K562 (cell line): ENCODE data around the gene BANP. TPM values are rescaled to one million over a fixed set of nuclear protein-coding genes. Genes with fewer than 3 reads are reported as not detected.

ENCODE experiments used
- ATAC-seq: fragments of 200-7000 bp; cut with Tn5 transposase; 3 replicates; pipeline ENCODE4 v1.9.1; 2020; ENCODE audit warnings: moderate library complexity
- BruUV-seq: library from RNA; stranded (reverse); fragments of 400-500 nt; replicated peaks from 2 replicates; lab custom pipeline; 2021; lab: Mats Ljungman, UMichigan
- CTCF ChIA-PET: fragments of 300-600 bp; formaldehyde crosslinking; extraction: SDS; loops from one replicate; lab custom pipeline; 2021; ENCODE audit warnings: low intra/inter-chr PET ratio; lab: Yijun Ruan, JAX
- POLR2A ChIA-PET: fragments of 300-600, 350-650 bp; sonication (Branson Sonifier 250); formaldehyde crosslinking; extraction: SDS; loops from one replicate; lab custom pipeline; 2021; ENCODE audit warnings: antibody characterized with exemption, inconsistent platforms; lab: Yijun Ruan, JAX
- DNase-seq, 4 experiments: peaks; one replicate each; pipeline versions ENCODE4 v3.0.0 to v3.0.0-alpha.2; 2011 to 2018; ENCODE audit warnings: low spot score in 3 of 4, mixed read lengths in 3 of 4; ENCODE audit errors: extremely low read depth in 1 of 4
- FAIRE-seq: peaks from 2 replicates; lab custom pipeline; 2011; peaks lifted over from hg19 to GRCh38; lab: Jason Lieb, UNC
- H2AFZ ChIP-seq: 2 replicates; pipeline ENCODE4 v1.6.0; 2011; ENCODE audit warnings: low read depth, low read length, control low read depth, inconsistent platforms
- H3K27ac ChIP-seq: fragments of 200-600 bp; 3 replicates; pipeline ENCODE4 v1.8.0; 2011; ENCODE audit warnings: low read depth, mild to moderate bottlenecking, control low read depth, inconsistent platforms, low read length, moderate library complexity, mixed read lengths; ENCODE audit errors: extremely low read depth
- H3K27me3 ChIP-seq, 2 experiments: fragments of 300-600 bp in 1 of 2; 2 replicates in 1 of 2; 3 replicates in 1 of 2; pipeline versions ENCODE4 v1.6.0 to v1.8.0; 2011; ENCODE audit warnings: inconsistent platforms in 2 of 2, low read length in 2 of 2, mild to moderate bottlenecking in 1 of 2, mixed read lengths in 1 of 2, moderate library complexity in 1 of 2; ENCODE audit not compliant: control insufficient read depth in 2 of 2, insufficient read depth in 2 of 2
- H3K36me3 ChIP-seq: fragments of 300-600 bp; 3 replicates; pipeline ENCODE4 v1.8.0; 2011; ENCODE audit warnings: mild to moderate bottlenecking, low read length, inconsistent platforms; ENCODE audit not compliant: control insufficient read depth, insufficient read depth
- H3K4me1 ChIP-seq, 2 experiments: fragments of 200-600 bp in 1 of 2; replicated peaks in 1 of 2; 2 replicates in 1 of 2; 3 replicates in 1 of 2; pipeline versions ENCODE4 v1.5.1 to v1.8.0; 2011; ENCODE audit warnings: inconsistent platforms in 2 of 2, low read length in 2 of 2, mild to moderate bottlenecking in 1 of 2, mixed read lengths in 1 of 2, moderate library complexity in 1 of 2; ENCODE audit not compliant: control insufficient read depth in 2 of 2, insufficient read depth in 2 of 2
- H3K4me2 ChIP-seq: 2 replicates; pipeline ENCODE4 v1.6.1; 2011; ENCODE audit warnings: low read length, control low read depth, inconsistent platforms, mixed read lengths; ENCODE audit not compliant: insufficient read depth
- H3K4me3 ChIP-seq: fragments of 200-600 bp; sonication (generic), shearing (Covaris generic); 2 replicates; pipeline ENCODE4 v1.5.1; 2016; ENCODE audit warnings: control low read depth, inconsistent platforms
- H3K79me2 ChIP-seq: fragments of 200-600 bp; 3 replicates; pipeline ENCODE4 v1.8.0; 2011; ENCODE audit warnings: low read length, inconsistent platforms; ENCODE audit not compliant: control insufficient read depth, insufficient read depth
- H3K9ac ChIP-seq, 2 experiments: 2 replicates each; pipeline versions ENCODE4 v1.6.0 to v1.6.1; 2011; ENCODE audit warnings: low read depth in 2 of 2, low read length in 2 of 2, control low read depth in 1 of 2, inconsistent platforms in 1 of 2, mild to moderate bottlenecking in 1 of 2, mixed read lengths in 1 of 2; ENCODE audit not compliant: insufficient read depth in 1 of 2
- H3K9me1 ChIP-seq: one replicate; pipeline ENCODE4 v1.6.0; 2011; ENCODE audit warnings: inconsistent platforms, mild to moderate bottlenecking, low read length, moderate library complexity; ENCODE audit not compliant: control insufficient read depth, insufficient read depth
- H3K9me3 ChIP-seq: replicated peaks from 2 replicates; pipeline ENCODE4 v1.5.1; 2011; ENCODE audit warnings: low read depth, low read length, inconsistent platforms; ENCODE audit not compliant: control insufficient read depth, insufficient read depth
- H4K20me1 ChIP-seq: replicated peaks from 2 replicates; pipeline ENCODE4 v1.6.1; 2011; ENCODE audit warnings: low read length, inconsistent platforms, mixed read lengths; ENCODE audit not compliant: control insufficient read depth, insufficient read depth
- ARID4B ChIP-seq: sonication (generic); formaldehyde crosslinking; IDR thresholded peaks from 2 replicates; pipeline ENCODE4 v1.8.0; 2022; ENCODE audit warnings: mild to moderate bottlenecking, missing genetic modification reagents
- ATF4 ChIP-seq: fragments of 450-650 bp; formaldehyde crosslinking; IDR thresholded peaks from 2 replicates; pipeline ENCODE4 v1.4.0; 2022; ENCODE audit warnings: mild to moderate bottlenecking, moderate library complexity
- CAMTA2 ChIP-seq: fragments of 250-450 bp; sonication (Bioruptor Pico); conservative IDR thresholded peaks from 2 replicates; pipeline ENCODE4 v1.5.1; 2022
- MIER1 ChIP-seq: fragments of 450-650 bp; IDR thresholded peaks from 2 replicates; pipeline ENCODE4 v1.6.1; 2016; ENCODE audit warnings: antibody characterized with exemption, mild to moderate bottlenecking, low read depth
- SMAD1 ChIP-seq: fragments of 150-350 bp; IDR thresholded peaks from 2 replicates; pipeline ENCODE4 v1.6.1; 2014; ENCODE audit warnings: low read length, low read depth; ENCODE audit not compliant: partially characterized antibody
- SPI1 ChIP-seq: IDR thresholded peaks from 2 replicates; pipeline ENCODE4 v1.6.1; 2011; ENCODE audit warnings: low read depth, low read length, control low read depth, borderline replicate concordance
- TCF7L2 ChIP-seq: fragments of 150-350 bp; IDR thresholded peaks from 2 replicates; pipeline ENCODE4 v1.6.1; 2016; ENCODE audit warnings: low read depth, mild to moderate bottlenecking, low read length, moderate library complexity
- TEAD1 ChIP-seq, 2 experiments: fragments of 450-650 bp in 1 of 2; sonication (generic) in 1 of 2; formaldehyde crosslinking; IDR thresholded peaks; 2 replicates each; pipeline versions ENCODE4 v1.4.0 to v1.8.0; 2020 to 2022; ENCODE audit warnings: mild to moderate bottlenecking in 2 of 2, missing genetic modification reagents in 1 of 2
- ZFP1 ChIP-seq: fragments of 450-650 bp; formaldehyde crosslinking; IDR thresholded peaks from 2 replicates; pipeline ENCODE4 v1.4.0; 2020; ENCODE audit warnings: mild to moderate bottlenecking, mixed read lengths
- ZNF174 ChIP-seq: fragments of 250-450 bp; sonication (Bioruptor Pico); IDR thresholded peaks from 2 replicates; pipeline ENCODE4 v1.4.0; 2020; ENCODE audit warnings: mild to moderate bottlenecking
- ZNF184 ChIP-seq: sonication (generic); formaldehyde crosslinking; IDR thresholded peaks from 2 replicates; pipeline ENCODE4 v1.5.0; 2020; ENCODE audit warnings: missing genetic modification reagents
- ZNF3 ChIP-seq: fragments of 250-450 bp; sonication (Bioruptor Pico); IDR thresholded peaks from 2 replicates; pipeline ENCODE4 v1.5.0; 2021; ENCODE audit warnings: mild to moderate bottlenecking, moderate library complexity
- ZNF778 ChIP-seq: fragments of 450-650 bp; formaldehyde crosslinking; IDR thresholded peaks from 2 replicates; pipeline ENCODE4 v1.4.0; 2020; ENCODE audit warnings: mild to moderate bottlenecking, moderate library complexity
- WGBS: fragments of 100-300 bp; shearing (Covaris generic); methylation state at CpG from one replicate; pipeline ENCODE4 v1.1.6; 2016; ENCODE audit warnings: low coverage, mixed read lengths; ENCODE audit not compliant: insufficient coverage; ENCODE audit errors: missing lambda C conversion rate; 5-methylcytosine and 5-hydroxymethylcytosine counted together
- in situ Hi-C: fragments of 300-500 bp; cut with MboI; formaldehyde crosslinking; loops from 4 replicates; pipeline ENCODE4 v1.15.0; 2018; ENCODE audit warnings: inconsistent platforms, mixed read lengths
- intact Hi-C: fragments of 100-400 bp; cut with micrococcal nuclease; formaldehyde crosslinking; loops from 2 replicates; pipeline ENCODE4 v1.14.2; 2022
- polyA plus RNA-seq, 8 experiments: library from polyadenylated mRNA; depleted of rRNA in 4 of 8; stranded (reverse) in 5 of 8; unstranded in 3 of 8; fragments of >200 nt; fragmentation: Nextera tagmentation in 2 of 8; fragmentation: Illumina TruSeq in 1 of 8; extraction: Ambion mirVana in 2 of 8; extraction: Trizol in 1 of 8; gene quantifications; 2 replicates each; pipeline versions ENCODE4 v1.2.1 to v1.2.3, GENCODE V29; 2011 to 2014; ENCODE audit warnings: inconsistent platforms in 1 of 8, missing spikeins in 1 of 8
- total RNA-seq, 7 experiments: library from RNA; depleted of rRNA in 6 of 7; stranded (reverse); fragments of >200 nt in 6 of 7; fragmentation: Illumina TruSeq in 2 of 7; extraction: Trizol in 2 of 7; gene quantifications; 2 replicates each; pipeline versions ENCODE4 v1.2.1 to v1.2.3, GENCODE V29; 2011 to 2021; ENCODE audit warnings: low replicate concordance in 1 of 7

BANP gene
- total and polyA plus RNA-seq, 9 of the 15 experiments (the other 6 are each of a cell fraction or from before 2014, with no cell fraction given) = 4.6 to 22.1 (median 15.6) TPM

GRCh38 chr16:87973717-87974116 is 22.5 kb downstream of the BANP start:
- no peaks in the 10 kb centered on the region for H3K9me3 ChIP-seq
- H2AFZ ChIP-seq = no peak overlapping the region
- 89% methylated on average over 3 of the region's 3 CpGs for WGBS
- in situ Hi-C loops = no loop called here
- no peaks in the 10 kb centered on the region for H3K4me1 ChIP-seq
- no peaks in the 10 kb centered on the region for H3K9me1 ChIP-seq
- ChIA-PET CTCF (no interaction called here), POLR2A (no interaction called here)
- no peaks in the 10 kb centered on the region; the same call in 2 of the 3 replicates for H3K36me3 ChIP-seq
- FAIRE-seq (no peak), ATAC-seq (no peak), DNase-seq (no peak)
- no peak for TF ChIP-seq ZNF778
- TF ChIP-seq SPI1 = no peak
- no peak for TF ChIP-seq CAMTA2
- TF ChIP-seq SMAD1 = no peak
- H4K20me1 ChIP-seq = no peaks in the 10 kb centered on the region
- no peaks in the 10 kb centered on the region for H3K27me3 ChIP-seq
- H3K9ac ChIP-seq = no peak overlapping the region
- peaks cover 28% of the 10 kb centered on the region; the same call in 2 of the 3 replicates for H3K79me2 ChIP-seq
- BruUV-seq = no TSS peak
- intact Hi-C loops = no loop called here
- no peak overlapping the region for H3K4me2 ChIP-seq
- H3K27ac ChIP-seq = no peak overlapping the region
- H3K4me3 ChIP-seq = no peak overlapping the region

GRCh38 chr16:87974178-87974577 is 22.9 kb downstream of the BANP start:
- ATAC-seq = no peak
- CTCF ChIA-PET = no interaction called here
- intact Hi-C loops = no loop called here
- no peak for TF ChIP-seq ZNF184 (CRISPR knock-in tag)
- no peak for TF ChIP-seq ZFP1
- no peak for TF ChIP-seq ZNF3 (CRISPR knock-in tag)
- TF ChIP-seq ATF4 (CRISPR knock-in tag) = no peak
- TF ChIP-seq ZNF174 (CRISPR knock-in tag) = no peak
- no peak for TF ChIP-seq MIER1
- no peak for TF ChIP-seq TEAD1 (CRISPR knock-in tag; IDR thresholded peaks at IDR 0.05)
- TF ChIP-seq ARID4B (CRISPR knock-in tag) = no peak
- no peak for TF ChIP-seq TCF7L2

More at GRCh38 chr16:87974178-87974577, 22.9 kb downstream of the BANP start:
- in situ Hi-C loops = no loop called here
- Histone ChIP-seq H3K4me3 (no peak overlapping the region), H4K20me1 (no peaks in the 10 kb centered on the region), H3K9me1 (no peaks in the 10 kb centered on the region), H3K79me2 (peaks cover 24% of the 10 kb centered on the region; the same call in 2 of the 3 replicates), H3K27me3 (no peaks in the 10 kb centered on the region), H3K36me3 (no peaks in the 10 kb centered on the region; the same call in 2 of the 3 replicates), H3K27ac (no peak overlapping the region), H2AFZ (no peak overlapping the region), H3K9me3 (no peaks in the 10 kb centered on the region), H3K9ac (no peak overlapping the region; a peak in 1 of 4 replicates), H3K4me1 (no peaks in the 10 kb centered on the region), H3K4me2 (no peak overlapping the region)
- POLR2A ChIA-PET = no interaction called here
- FAIRE-seq (no peak), DNase-seq (no peak)
- BruUV-seq = no TSS peak
- 78% methylated on average over 9 of the region's 9 CpGs for WGBS
